CD4-positive, alpha-beta T cell treated with Interleukin-1 beta for 1 hour (primary cell): Measurements from ENCODE around the gene EPHA7.

Source experiments
- DNase-seq, 2 donors: peaks; one replicate each; pipeline ENCODE4 v3.0.0-alpha.2; 2020 to 2022

EPHA7 gene

GRCh38 chr6:93319304-93319703, 100.1 kb downstream of the EPHA7 start:
- DNase-seq = no peak

- no peak for DNase-seq
Observed at GRCh38 chr6:93318121-93318520, 101.2 kb downstream of the EPHA7 start.

GRCh38 chr6:93317592-93317991, 101.8 kb downstream of the EPHA7 start:
- DNase-seq = no peak

GRCh38 chr6:93307505-93308409, 111.6 kb downstream of the EPHA7 start:
- DNase-seq = no peak

- no peak for DNase-seq
Observed at GRCh38 chr6:93305088-93305487, 114.3 kb downstream of the EPHA7 start.

- DNase-seq = no peak
Observed at GRCh38 chr6:93304505-93304904, 114.9 kb downstream of the EPHA7 start.

- DNase-seq = no peak
Observed at GRCh38 chr6:93300661-93301060, 118.7 kb downstream of the EPHA7 start.

- DNase-seq = no peak
Observed at GRCh38 chr6:93299622-93300021, 119.7 kb downstream of the EPHA7 start.

GRCh38 chr6:93295631-93296030, 123.7 kb downstream of the EPHA7 start:
- DNase-seq = no peak

- no peak for DNase-seq
Observed at GRCh38 chr6:93294879-93295278, 124.5 kb downstream of the EPHA7 start.

- no peak for DNase-seq
Observed at GRCh38 chr6:93293872-93294271, 125.5 kb downstream of the EPHA7 start.

GRCh38 chr6:93293460-93293859, 125.9 kb downstream of the EPHA7 start:
- no peak for DNase-seq

GRCh38 chr6:93282521-93283031, 136.8 kb downstream of the EPHA7 start:
- no peak for DNase-seq

GRCh38 chr6:93278241-93278640, 141.1 kb downstream of the EPHA7 start:
- DNase-seq = no peak

- no peak for DNase-seq
Observed at GRCh38 chr6:93272896-93273295, 146.5 kb downstream of the EPHA7 start.

GRCh38 chr6:93272211-93272610, 147.1 kb downstream of the EPHA7 start:
- no peak for DNase-seq

- DNase-seq = no peak
Observed at GRCh38 chr6:93266116-93266817, 153.1 kb downstream of the EPHA7 start.

- no peak for DNase-seq
Observed at GRCh38 chr6:93260881-93261280, 158.5 kb downstream of the EPHA7 start.

GRCh38 chr6:93259332-93259731, 160.0 kb downstream of the EPHA7 start:
- no peak for DNase-seq

GRCh38 chr6:93252930-93253329, 166.4 kb downstream of the EPHA7 start:
- DNase-seq = no peak

GRCh38 chr6:93248631-93249030, 170.7 kb downstream of the EPHA7 start:
- DNase-seq = no peak

- no peak for DNase-seq
Observed at GRCh38 chr6:93243231-93243778, 176.1 kb downstream of the EPHA7 start.

GRCh38 chr6:93242049-93242448, 177.3 kb downstream of the EPHA7 start:
- DNase-seq = no peak

GRCh38 chr6:93238632-93239031, 180.7 kb downstream of the EPHA7 start:
- no peak for DNase-seq
